ENCODE data around the gene MBIP. TPM values are rescaled to one million over a fixed set of nuclear protein-coding genes. Genes with fewer than 3 reads are reported as not detected.

The MBIP gene
- total RNA-seq, 8 experiments from 2014 or later, result 7.9 to 31.3 (median 22.2) TPM

Other genes with a start within 250 kb of the MBIP start
- gene PTCSC3, start 143.9 kb downstream of the MBIP start, total RNA-seq, result not detected
- gene NKX2-1, start 199.6 kb upstream of the MBIP start, total RNA-seq, result under 1 TPM in 2 of 8 experiments, not detected in 6; 0.10 to 0.52 TPM

All from motor neuron (in vitro differentiated cells).